ENCODE results near the gene BAG1.

BAG1 gene

DNA sequence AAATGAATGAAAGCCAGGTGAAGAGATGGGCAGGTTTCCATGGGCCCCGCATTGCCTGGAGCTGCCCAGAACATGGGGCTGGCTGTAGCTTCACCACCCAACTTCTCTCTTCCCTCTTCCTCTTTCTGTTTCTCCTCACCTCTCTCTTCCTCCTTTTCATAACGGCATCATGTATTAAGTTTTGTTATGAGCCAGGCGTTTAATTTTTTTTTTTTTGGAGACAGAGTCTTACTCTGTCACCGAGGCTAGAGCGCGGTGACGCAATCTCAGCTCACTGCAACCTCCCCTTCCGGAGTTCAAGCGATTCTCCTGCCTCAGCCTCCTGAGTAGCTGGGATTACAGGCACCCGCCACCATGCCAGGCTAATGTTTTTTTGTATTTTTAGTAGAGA is 37.5 kb downstream of the BAG1 start:
- no peak for TF ChIP-seq ZNF274 (IDR thresholded peaks at IDR 0.05; ENCODE audit: low read depth, low read length)
- no peak overlapping the region for H3K4me3 ChIP-seq (ENCODE audit: low read length)

- H3K4me3 ChIP-seq (ENCODE audit: low read length), result no peak overlapping the region
- no peak for TF ChIP-seq ZNF274 (IDR thresholded peaks at IDR 0.05; ENCODE audit: low read depth, low read length)
Observed at GRCh38 chr9:33225319-33226147, 39.0 kb downstream of the BAG1 start.

- no peak for TF ChIP-seq ZNF274 (IDR thresholded peaks at IDR 0.05; ENCODE audit: low read depth, low read length)
- no peak overlapping the region for H3K4me3 ChIP-seq (ENCODE audit: low read length)
Observed at GRCh38 chr9:33223696-33224095, 40.8 kb downstream of the BAG1 start.

- no peak for TF ChIP-seq ZNF274 (IDR thresholded peaks at IDR 0.05; ENCODE audit: low read depth, low read length)
- no peak overlapping the region for H3K4me3 ChIP-seq (ENCODE audit: low read length)
Observed at GRCh38 chr9:33222031-33222430, 42.5 kb downstream of the BAG1 start.

- no peak for TF ChIP-seq ZNF274 (IDR thresholded peaks at IDR 0.05; ENCODE audit: low read depth, low read length)
- no peak overlapping the region for H3K4me3 ChIP-seq (ENCODE audit: low read length)
Observed at GRCh38 chr9:33221568-33221884, 43.0 kb downstream of the BAG1 start.

- no peak overlapping the region for H3K4me3 ChIP-seq (ENCODE audit: low read length)
- no peak for TF ChIP-seq ZNF274 (IDR thresholded peaks at IDR 0.05; ENCODE audit: low read depth, low read length)
Observed at GRCh38 chr9:33220681-33221567, 43.6 kb downstream of the BAG1 start.

DNA sequence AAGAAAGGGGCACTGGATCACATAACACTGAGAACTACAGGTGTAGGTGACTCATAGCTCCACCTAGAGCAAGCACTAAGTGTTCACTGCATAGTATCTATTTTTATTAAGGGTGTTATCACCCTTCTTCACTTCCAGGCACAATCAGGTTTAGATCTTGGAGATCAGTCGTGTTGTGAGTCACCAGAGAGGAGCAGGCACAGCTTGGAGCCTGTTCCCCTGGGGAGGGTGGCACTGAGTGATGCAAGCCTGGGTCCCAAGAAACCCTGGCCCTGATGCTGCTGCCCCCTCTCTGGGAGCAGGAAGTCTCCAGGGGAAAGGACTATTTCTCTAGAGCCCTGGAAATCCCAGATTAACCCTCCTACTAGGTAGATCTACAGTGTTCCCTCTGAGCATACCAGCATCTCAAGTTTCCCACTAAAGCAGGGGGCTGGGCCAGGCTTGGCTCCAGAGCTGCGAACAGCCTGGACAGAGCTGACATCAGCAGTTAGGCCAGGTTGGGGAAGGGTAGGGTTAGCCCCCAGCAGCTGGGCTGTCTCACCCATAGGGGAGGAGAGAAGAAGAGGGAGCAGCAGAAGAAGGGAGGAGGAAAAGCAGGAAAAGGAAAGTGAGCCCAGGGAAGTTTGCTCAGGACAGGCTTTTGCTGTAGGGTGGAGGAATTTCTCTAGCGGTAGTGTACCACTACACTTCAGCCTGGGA is 52.7 kb downstream of the BAG1 start:
- no peak overlapping the region for H3K4me3 ChIP-seq (ENCODE audit: low read length)
- TF ChIP-seq ZNF274 (IDR thresholded peaks at IDR 0.05; ENCODE audit: low read depth, low read length), result no peak

- no peak for TF ChIP-seq ZNF274 (IDR thresholded peaks at IDR 0.05; ENCODE audit: low read depth, low read length)
- H3K4me3 ChIP-seq (ENCODE audit: low read length), result no peak overlapping the region
Observed at GRCh38 chr9:33210006-33210715, 54.3 kb downstream of the BAG1 start.

- TF ChIP-seq ZNF274 (IDR thresholded peaks at IDR 0.05; ENCODE audit: low read depth, low read length), result no peak
- H3K4me3 ChIP-seq (ENCODE audit: low read length), result no peak overlapping the region
Observed at GRCh38 chr9:33209394-33209793, 55.1 kb downstream of the BAG1 start.

DNA sequence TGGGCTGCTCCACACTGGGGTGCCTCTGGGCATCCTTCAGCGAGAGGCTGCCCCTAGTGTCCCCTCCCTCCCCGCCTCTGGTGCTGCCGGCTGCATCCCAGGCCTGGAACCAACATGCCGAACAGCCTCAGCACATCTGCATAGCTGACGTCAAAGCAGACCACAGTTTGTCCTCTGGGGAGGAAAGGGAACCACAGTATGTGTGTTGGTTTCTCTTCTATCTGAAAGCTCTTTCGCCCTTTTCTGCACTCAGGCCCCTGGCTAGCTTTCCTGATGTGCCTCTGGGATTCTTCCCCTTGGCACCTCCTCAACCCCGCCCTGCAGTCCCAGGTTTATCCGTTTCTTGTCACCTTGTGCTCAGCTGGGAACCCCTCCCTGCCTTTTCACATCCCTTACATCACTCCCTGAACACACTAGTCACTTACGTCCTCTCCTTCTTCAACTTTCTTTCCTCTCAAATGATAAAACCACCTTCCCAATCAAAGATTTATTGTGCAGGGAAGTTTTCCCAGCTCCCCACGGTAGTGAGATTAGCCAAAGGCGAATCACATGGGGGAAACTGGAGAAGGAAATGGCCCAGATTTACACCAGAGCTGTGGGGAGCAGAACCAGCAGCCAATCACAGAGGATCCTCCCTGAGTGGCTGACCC is 61.8 kb downstream of the BAG1 start:
- no peak overlapping the region; the same call in 1 of the 2 replicates for H3K4me3 ChIP-seq (ENCODE audit: low read length)
- TF ChIP-seq ZNF274 (IDR thresholded peaks at IDR 0.05; ENCODE audit: low read depth, low read length), result no peak
